HG03064 (cell line): ENCODE results near the gene IGF2BP1.
"Not testable (repeated sequence)": the region's sequence is repeated elsewhere in the genome, so short reads cannot be mapped to it uniquely, and the experiment has no call there.

Source experiments
- ATAC-seq: cut with Tn5 transposase; IDR thresholded peaks from one replicate; pipeline ENCODE4 v1.9.1; 2021; ENCODE audit warnings: low read depth; ENCODE audit not compliant: unreplicated experiment

IGF2BP1 gene

GRCh38 chr17:48995304-48995973 is 1.7 kb upstream of the IGF2BP1 start:
- no peak for ATAC-seq

GRCh38 chr17:48995974-48996721 is 1.0 kb upstream of the IGF2BP1 start:
- ATAC-seq = no peak

GRCh38 chr17:48996722-48997102 is 473 bp upstream of the IGF2BP1 start:
- no peak for ATAC-seq

- no peak for ATAC-seq
Measured at GRCh38 chr17:48997827-48998586, 822 bp downstream of the IGF2BP1 start.

GRCh38 chr17:48998587-48999440 is 1.6 kb downstream of the IGF2BP1 start:
- ATAC-seq = no peak

- ATAC-seq = no peak
Measured at GRCh38 chr17:49000943-49001342, 3.8 kb downstream of the IGF2BP1 start.

- no peak for ATAC-seq
Measured at GRCh38 chr17:49001671-49002070, 4.5 kb downstream of the IGF2BP1 start.

- ATAC-seq = no peak
Measured at GRCh38 chr17:49002331-49002730, 5.1 kb downstream of the IGF2BP1 start.

- ATAC-seq = no peak
Measured at GRCh38 chr17:49002766-49003165, 5.6 kb downstream of the IGF2BP1 start.

GRCh38 chr17:49003557-49004511 is 6.6 kb downstream of the IGF2BP1 start:
- ATAC-seq = no peak

GRCh38 chr17:49005140-49005539 is 8.0 kb downstream of the IGF2BP1 start:
- no peak for ATAC-seq

- not testable (repeated sequence) for ATAC-seq
Measured at GRCh38 chr17:49008908-49009307, 11.7 kb downstream of the IGF2BP1 start.

GRCh38 chr17:49012769-49013255 is 15.6 kb downstream of the IGF2BP1 start:
- ATAC-seq = no peak

- ATAC-seq = no peak
Measured at GRCh38 chr17:49013311-49014213, 16.4 kb downstream of the IGF2BP1 start.

GRCh38 chr17:49015179-49015923 is 18.2 kb downstream of the IGF2BP1 start:
- no peak for ATAC-seq

GRCh38 chr17:49015924-49016774 is 19.0 kb downstream of the IGF2BP1 start:
- ATAC-seq = no peak
